K562 (cell line): ENCODE data around the gene TXNRD2. TPM values are rescaled to one million over a fixed set of nuclear protein-coding genes. Genes with fewer than 3 reads are reported as not detected.
A peak's percentile ranks its signal among the peaks of the same experiment; 100 is the strongest.

Experiments
- ATAC-seq: fragments of 200-7000 bp; cut with Tn5 transposase; 3 replicates; pipeline ENCODE4 v1.9.1; 2020; ENCODE audit warnings: moderate library complexity
- BruUV-seq: library from RNA; stranded (reverse); fragments of 400-500 nt; replicated peaks from 2 replicates; lab custom pipeline; 2021; lab: Mats Ljungman, UMichigan
- CTCF ChIA-PET: fragments of 300-600 bp; formaldehyde crosslinking; extraction: SDS; loops from one replicate; lab custom pipeline; 2021; ENCODE audit warnings: low intra/inter-chr PET ratio; lab: Yijun Ruan, JAX
- POLR2A ChIA-PET: fragments of 300-600, 350-650 bp; sonication (Branson Sonifier 250); formaldehyde crosslinking; extraction: SDS; loops from one replicate; lab custom pipeline; 2021; ENCODE audit warnings: antibody characterized with exemption, inconsistent platforms; lab: Yijun Ruan, JAX
- DNase-seq, 4 experiments: peaks; one replicate each; pipeline versions ENCODE4 v3.0.0 to v3.0.0-alpha.2; 2011 to 2018; ENCODE audit warnings: low spot score in 3 of 4, mixed read lengths in 3 of 4; ENCODE audit errors: extremely low read depth in 1 of 4
- FAIRE-seq: peaks from 2 replicates; lab custom pipeline; 2011; peaks lifted over from hg19 to GRCh38; lab: Jason Lieb, UNC
- H2AFZ ChIP-seq: 2 replicates; pipeline ENCODE4 v1.6.0; 2011; ENCODE audit warnings: low read depth, low read length, control low read depth, inconsistent platforms
- H3K27ac ChIP-seq: fragments of 200-600 bp; 3 replicates; pipeline ENCODE4 v1.8.0; 2011; ENCODE audit warnings: low read depth, mild to moderate bottlenecking, control low read depth, inconsistent platforms, low read length, moderate library complexity, mixed read lengths; ENCODE audit errors: extremely low read depth
- H3K27me3 ChIP-seq, 2 experiments: fragments of 300-600 bp in 1 of 2; 2 replicates in 1 of 2; 3 replicates in 1 of 2; pipeline versions ENCODE4 v1.6.0 to v1.8.0; 2011; ENCODE audit warnings: inconsistent platforms in 2 of 2, low read length in 2 of 2, mild to moderate bottlenecking in 1 of 2, mixed read lengths in 1 of 2, moderate library complexity in 1 of 2; ENCODE audit not compliant: control insufficient read depth in 2 of 2, insufficient read depth in 2 of 2
- H3K36me3 ChIP-seq: fragments of 300-600 bp; 3 replicates; pipeline ENCODE4 v1.8.0; 2011; ENCODE audit warnings: mild to moderate bottlenecking, low read length, inconsistent platforms; ENCODE audit not compliant: control insufficient read depth, insufficient read depth
- H3K4me1 ChIP-seq, 2 experiments: fragments of 200-600 bp in 1 of 2; replicated peaks in 1 of 2; 2 replicates in 1 of 2; 3 replicates in 1 of 2; pipeline versions ENCODE4 v1.5.1 to v1.8.0; 2011; ENCODE audit warnings: inconsistent platforms in 2 of 2, low read length in 2 of 2, mild to moderate bottlenecking in 1 of 2, mixed read lengths in 1 of 2, moderate library complexity in 1 of 2; ENCODE audit not compliant: control insufficient read depth in 2 of 2, insufficient read depth in 2 of 2
- H3K4me2 ChIP-seq: 2 replicates; pipeline ENCODE4 v1.6.1; 2011; ENCODE audit warnings: low read length, control low read depth, inconsistent platforms, mixed read lengths; ENCODE audit not compliant: insufficient read depth
- H3K4me3 ChIP-seq: fragments of 200-600 bp; sonication (generic), shearing (Covaris generic); 2 replicates; pipeline ENCODE4 v1.5.1; 2016; ENCODE audit warnings: control low read depth, inconsistent platforms
- H3K79me2 ChIP-seq: fragments of 200-600 bp; 3 replicates; pipeline ENCODE4 v1.8.0; 2011; ENCODE audit warnings: low read length, inconsistent platforms; ENCODE audit not compliant: control insufficient read depth, insufficient read depth
- H3K9ac ChIP-seq, 2 experiments: 2 replicates each; pipeline versions ENCODE4 v1.6.0 to v1.6.1; 2011; ENCODE audit warnings: low read depth in 2 of 2, low read length in 2 of 2, control low read depth in 1 of 2, inconsistent platforms in 1 of 2, mild to moderate bottlenecking in 1 of 2, mixed read lengths in 1 of 2; ENCODE audit not compliant: insufficient read depth in 1 of 2
- H3K9me1 ChIP-seq: one replicate; pipeline ENCODE4 v1.6.0; 2011; ENCODE audit warnings: inconsistent platforms, mild to moderate bottlenecking, low read length, moderate library complexity; ENCODE audit not compliant: control insufficient read depth, insufficient read depth
- H3K9me3 ChIP-seq: replicated peaks from 2 replicates; pipeline ENCODE4 v1.5.1; 2011; ENCODE audit warnings: low read depth, low read length, inconsistent platforms; ENCODE audit not compliant: control insufficient read depth, insufficient read depth
- H4K20me1 ChIP-seq: replicated peaks from 2 replicates; pipeline ENCODE4 v1.6.1; 2011; ENCODE audit warnings: low read length, inconsistent platforms, mixed read lengths; ENCODE audit not compliant: control insufficient read depth, insufficient read depth
- CCNT2 ChIP-seq: IDR thresholded peaks from 2 replicates; pipeline ENCODE4 v1.6.1; 2011; ENCODE audit warnings: borderline replicate concordance, low read depth, mild to moderate bottlenecking, moderate library complexity, mixed read lengths, low read length; ENCODE audit not compliant: insufficient read length; ENCODE audit errors: extremely low read depth
- EGR1 ChIP-seq: fragments of 450-650 bp; conservative IDR thresholded peaks from 2 replicates; pipeline ENCODE4 v1.6.1; 2017; ENCODE audit warnings: mild to moderate bottlenecking
- FOXM1 ChIP-seq, 2 experiments: fragments of 450-650 bp in 1 of 2; sonication (generic) in 1 of 2; formaldehyde crosslinking in 1 of 2; IDR thresholded peaks; 2 replicates each; pipeline versions ENCODE4 v1.6.1 to v1.9.0; 2017 to 2022; ENCODE audit warnings: low read depth in 2 of 2, mild to moderate bottlenecking in 2 of 2, missing genetic modification reagents in 1 of 2, moderate library complexity in 1 of 2
- KDM4B ChIP-seq, 2 experiments: fragments of 450-650 bp in 1 of 2; sonication (generic) in 1 of 2; IDR thresholded peaks; 2 replicates each; pipeline ENCODE4 v1.6.1; 2016 to 2017; ENCODE audit warnings: borderline replicate concordance in 2 of 2, antibody characterized with exemption in 1 of 2, low read depth in 1 of 2, mild to moderate bottlenecking in 1 of 2
- PCBP1 ChIP-seq: fragments of 200-400 bp; formaldehyde crosslinking; IDR thresholded peaks from 2 replicates; pipeline ENCODE4 v1.6.1; 2018; ENCODE audit warnings: mild to moderate bottlenecking, low read depth, low read length; ENCODE audit not compliant: poor library complexity, severe bottlenecking
- POLR2G ChIP-seq: fragments of 200-400 bp; formaldehyde crosslinking; IDR thresholded peaks from 2 replicates; pipeline ENCODE4 v1.6.1; 2017; ENCODE audit warnings: low read depth, mild to moderate bottlenecking, antibody characterized with exemption, low read length, moderate library complexity
- YY1 ChIP-seq, 3 experiments: IDR thresholded peaks; 2 replicates each; pipeline ENCODE4 v1.6.1; 2011; ENCODE audit warnings: low read length in 2 of 3, mild to moderate bottlenecking in 2 of 3, moderate library complexity in 2 of 3, borderline replicate concordance in 1 of 3, control low read depth in 1 of 3, low read depth in 1 of 3; ENCODE audit not compliant: insufficient read depth in 3 of 3, insufficient replicate concordance in 2 of 3, control insufficient read depth in 1 of 3, insufficient read length in 1 of 3; ENCODE audit errors: extremely low read depth in 1 of 3
- ZNF764 ChIP-seq: fragments of 250-450 bp; sonication (Bioruptor Pico); IDR thresholded peaks from 2 replicates; pipeline ENCODE4 v1.4.0; 2020; ENCODE audit warnings: low read depth, mild to moderate bottlenecking, moderate library complexity
- WGBS: fragments of 100-300 bp; shearing (Covaris generic); methylation state at CpG from one replicate; pipeline ENCODE4 v1.1.6; 2016; ENCODE audit warnings: low coverage, mixed read lengths; ENCODE audit not compliant: insufficient coverage; ENCODE audit errors: missing lambda C conversion rate; 5-methylcytosine and 5-hydroxymethylcytosine counted together
- in situ Hi-C: fragments of 300-500 bp; cut with MboI; formaldehyde crosslinking; loops from 4 replicates; pipeline ENCODE4 v1.15.0; 2018; ENCODE audit warnings: inconsistent platforms, mixed read lengths
- intact Hi-C: fragments of 100-400 bp; cut with micrococcal nuclease; formaldehyde crosslinking; loops from 2 replicates; pipeline ENCODE4 v1.14.2; 2022
- polyA plus RNA-seq, 8 experiments: library from polyadenylated mRNA; depleted of rRNA in 4 of 8; stranded (reverse) in 5 of 8; unstranded in 3 of 8; fragments of >200 nt; fragmentation: Nextera tagmentation in 2 of 8; fragmentation: Illumina TruSeq in 1 of 8; extraction: Ambion mirVana in 2 of 8; extraction: Trizol in 1 of 8; gene quantifications; 2 replicates each; pipeline versions ENCODE4 v1.2.1 to v1.2.3, GENCODE V29; 2011 to 2014; ENCODE audit warnings: inconsistent platforms in 1 of 8, missing spikeins in 1 of 8
- total RNA-seq, 7 experiments: library from RNA; depleted of rRNA in 6 of 7; stranded (reverse); fragments of >200 nt in 6 of 7; fragmentation: Illumina TruSeq in 2 of 7; extraction: Trizol in 2 of 7; gene quantifications; 2 replicates each; pipeline versions ENCODE4 v1.2.1 to v1.2.3, GENCODE V29; 2011 to 2021; ENCODE audit warnings: low replicate concordance in 1 of 7
- TF ChIP-seq, protein P1 (sequence below), 3 experiments: fragments of 200-800 bp in 1 of 3; fragments of 250-450 bp in 1 of 3; fragments of 450-650 bp in 1 of 3; sonication (Bioruptor Pico) in 1 of 3; sonication (Bioruptor generic) in 1 of 3; formaldehyde crosslinking in 1 of 3; IDR thresholded peaks; 2 replicates each; pipeline versions ENCODE4 v1.6.1 to v1.8.0; 2016 to 2022; ENCODE audit warnings: mild to moderate bottlenecking in 2 of 3, missing genetic modification characterization in 2 of 3, missing compliant biosample characterization in 1 of 3, moderate library complexity in 1 of 3
- TF ChIP-seq, protein P2 (sequence below), 2 experiments: fragments of 200-800 bp in 1 of 2; sonication (Bioruptor generic) in 1 of 2; sonication (generic) in 1 of 2; formaldehyde crosslinking in 1 of 2; IDR thresholded peaks in 1 of 2; conservative IDR thresholded peaks in 1 of 2; 2 replicates each; pipeline versions ENCODE4 v1.5.0 to v1.6.1; 2016 to 2020; ENCODE audit warnings: missing compliant biosample characterization in 1 of 2, missing genetic modification characterization in 1 of 2, missing genetic modification reagents in 1 of 2

The TXNRD2 gene
- total and polyA plus RNA-seq, 9 of the 15 experiments (the other 6 are each of a cell fraction or from before 2014, with no cell fraction given), result 3.3 to 80.2 (median 49.4) TPM

DNA sequence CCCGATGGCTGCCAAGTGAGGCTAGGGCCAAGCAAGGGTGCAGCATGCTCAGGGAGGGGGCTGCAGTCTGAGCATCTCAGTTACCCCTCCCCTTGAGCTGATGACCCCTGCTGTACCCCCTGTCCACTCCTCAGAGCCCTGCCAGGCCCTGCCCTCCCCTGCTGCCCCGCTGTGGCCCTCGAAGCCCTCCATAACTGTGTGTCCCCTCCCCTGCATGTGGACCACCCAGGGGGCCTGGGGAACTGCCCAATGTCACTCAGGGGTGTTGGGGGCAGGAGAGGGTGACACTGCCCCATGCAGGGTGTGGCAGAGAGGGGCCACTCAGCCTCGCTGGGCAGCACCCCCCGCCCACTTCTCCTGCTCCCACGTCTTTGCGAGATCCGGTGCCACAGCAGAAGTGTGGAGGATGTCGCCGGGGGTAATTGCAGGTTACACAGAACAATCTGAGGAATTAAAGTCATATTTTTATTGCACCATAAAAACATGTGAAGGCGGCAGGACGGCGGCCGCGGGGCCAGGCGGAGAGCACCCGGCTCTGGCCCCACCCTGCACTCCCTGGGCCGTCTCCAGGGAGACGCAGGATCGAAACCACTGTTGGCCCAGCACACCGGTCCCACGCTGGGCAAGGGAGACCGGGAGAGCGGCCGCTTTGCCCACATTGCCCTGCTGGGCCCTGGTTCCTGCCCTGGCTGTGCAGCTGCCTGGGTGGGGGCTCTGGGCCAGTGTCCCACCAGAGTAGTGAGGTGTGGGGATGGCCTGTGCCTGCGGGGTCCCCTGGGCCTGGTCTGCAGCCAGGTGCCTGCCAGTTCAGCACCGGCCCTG, 68.3 kb downstream of the TXNRD2 start:
- Histone ChIP-seq H3K4me3 (no peak overlapping the region), H3K27me3 (peaks cover 2 to 29% of the 10 kb centered on the region in 2 experiments; a peak in 3 of 5 replicates), H3K9me3 (no peaks in the 10 kb centered on the region), H3K4me2 (no peak overlapping the region), H3K27ac (no peak overlapping the region), H3K4me1 (peaks cover 8 to 97% of the 10 kb centered on the region in 2 experiments; a peak in 4 of 5 replicates), H3K9me1 (no peaks in the 10 kb centered on the region), H3K36me3 (no peaks in the 10 kb centered on the region), H4K20me1 (peaks cover 13% of the 10 kb centered on the region), H3K79me2 (no peaks in the 10 kb centered on the region), H2AFZ (no peak overlapping the region), H3K9ac (peak overlapping the region in 1 of 2 experiments; percentile 81; a peak in 2 of 4 replicates)
- ATAC-seq, result no peak; the same call in 2 of the 3 replicates
- 50% methylated on average over 27 of the region's 27 CpGs for WGBS
- no peak for FAIRE-seq
- no peak for DNase-seq
- CTCF ChIA-PET, result no interaction called here
- no TSS peak for BruUV-seq
- POLR2A ChIA-PET, result interaction anchor here (0.7 to 4.4 kb wide), 4 partner anchors 8 to 254 kb away, joined by 3 to 26 read pairs (median 10); no protein-coding TSS in a partner anchor
- in situ Hi-C loops (no loop called here), intact Hi-C loops (no loop called here)
- TF ChIP-seq, protein P1, sequence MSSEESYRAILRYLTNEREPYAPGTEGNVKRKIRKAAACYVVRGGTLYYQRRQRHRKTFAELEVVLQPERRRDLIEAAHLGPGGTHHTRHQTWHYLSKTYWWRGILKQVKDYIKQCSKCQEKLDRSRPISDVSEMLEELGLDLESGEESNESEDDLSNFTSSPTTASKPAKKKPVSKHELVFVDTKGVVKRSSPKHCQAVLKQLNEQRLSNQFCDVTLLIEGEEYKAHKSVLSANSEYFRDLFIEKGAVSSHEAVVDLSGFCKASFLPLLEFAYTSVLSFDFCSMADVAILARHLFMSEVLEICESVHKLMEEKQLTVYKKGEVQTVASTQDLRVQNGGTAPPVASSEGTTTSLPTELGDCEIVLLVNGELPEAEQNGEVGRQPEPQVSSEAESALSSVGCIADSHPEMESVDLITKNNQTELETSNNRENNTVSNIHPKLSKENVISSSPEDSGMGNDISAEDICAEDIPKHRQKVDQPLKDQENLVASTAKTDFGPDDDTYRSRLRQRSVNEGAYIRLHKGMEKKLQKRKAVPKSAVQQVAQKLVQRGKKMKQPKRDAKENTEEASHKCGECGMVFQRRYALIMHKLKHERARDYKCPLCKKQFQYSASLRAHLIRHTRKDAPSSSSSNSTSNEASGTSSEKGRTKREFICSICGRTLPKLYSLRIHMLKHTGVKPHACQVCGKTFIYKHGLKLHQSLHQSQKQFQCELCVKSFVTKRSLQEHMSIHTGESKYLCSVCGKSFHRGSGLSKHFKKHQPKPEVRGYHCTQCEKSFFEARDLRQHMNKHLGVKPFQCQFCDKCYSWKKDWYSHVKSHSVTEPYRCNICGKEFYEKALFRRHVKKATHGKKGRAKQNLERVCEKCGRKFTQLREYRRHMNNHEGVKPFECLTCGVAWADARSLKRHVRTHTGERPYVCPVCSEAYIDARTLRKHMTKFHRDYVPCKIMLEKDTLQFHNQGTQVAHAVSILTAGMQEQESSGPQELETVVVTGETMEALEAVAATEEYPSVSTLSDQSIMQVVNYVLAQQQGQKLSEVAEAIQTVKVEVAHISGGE (CRISPR knock-in tag; IDR thresholded peaks at IDR 0.05), result 0 out of 6 replicates have a peak, but pooled peaks of 1 of the 3 experiments have one; percentile 9
- TF ChIP-seq, protein P2, sequence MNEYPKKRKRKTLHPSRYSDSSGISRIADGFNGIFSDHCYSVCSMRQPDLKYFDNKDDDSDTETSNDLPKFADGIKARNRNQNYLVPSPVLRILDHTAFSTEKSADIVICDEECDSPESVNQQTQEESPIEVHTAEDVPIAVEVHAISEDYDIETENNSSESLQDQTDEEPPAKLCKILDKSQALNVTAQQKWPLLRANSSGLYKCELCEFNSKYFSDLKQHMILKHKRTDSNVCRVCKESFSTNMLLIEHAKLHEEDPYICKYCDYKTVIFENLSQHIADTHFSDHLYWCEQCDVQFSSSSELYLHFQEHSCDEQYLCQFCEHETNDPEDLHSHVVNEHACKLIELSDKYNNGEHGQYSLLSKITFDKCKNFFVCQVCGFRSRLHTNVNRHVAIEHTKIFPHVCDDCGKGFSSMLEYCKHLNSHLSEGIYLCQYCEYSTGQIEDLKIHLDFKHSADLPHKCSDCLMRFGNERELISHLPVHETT (CRISPR knock-in tag; conservative IDR thresholded peaks at IDR 0.05 in 1 of 2, IDR thresholded peaks at IDR 0.05 in 1 of 2), result 0 out of 4 replicates have a peak, but pooled peaks of 1 of the 2 experiments have one; percentile 73
- TF ChIP-seq CCNT2, result peak; percentile 20
- no peak for TF ChIP-seq YY1 (IDR thresholded peaks at IDR 0.05; ENCODE audit: borderline replicate concordance in 1 of 3, control insufficient read depth in 1 of 3, extremely low read depth in 1 of 3, insufficient read depth in 3 of 3, insufficient read length in 1 of 3, insufficient replicate concordance in 2 of 3, low read depth in 1 of 3, low read length in 2 of 3)
- TF ChIP-seq PCBP1, result peak; percentile 36
- 0 out of 4 replicates have a peak, but pooled peaks of 1 of the 2 experiments have one; percentile 5 for TF ChIP-seq KDM4B (IDR thresholded peaks at IDR 0.05; ENCODE audit: borderline replicate concordance in 2 of 2, low read depth in 1 of 2)
- TF ChIP-seq EGR1, result 0 out of 2 replicates have a peak, but pooled peaks have one; percentile 20
- no peak for TF ChIP-seq ZNF764 (CRISPR knock-in tag)
- TF ChIP-seq POLR2G, result peak; percentile 64
- no peak for TF ChIP-seq FOXM1 (IDR thresholded peaks at IDR 0.05; ENCODE audit: low read depth)
- no peak for TF ChIP-seq FOXM1 (CRISPR knock-in tag; IDR thresholded peaks at IDR 0.05; ENCODE audit: low read depth)
